GM19328 (cell line): ENCODE results near the gene ACSF2.

Experiments used
- ATAC-seq: cut with Tn5 transposase; IDR thresholded peaks from one replicate; pipeline ENCODE4 v1.9.1; 2021; ENCODE audit warnings: mild to moderate bottlenecking, moderate library complexity; ENCODE audit not compliant: unreplicated experiment

Gene ACSF2

DNA sequence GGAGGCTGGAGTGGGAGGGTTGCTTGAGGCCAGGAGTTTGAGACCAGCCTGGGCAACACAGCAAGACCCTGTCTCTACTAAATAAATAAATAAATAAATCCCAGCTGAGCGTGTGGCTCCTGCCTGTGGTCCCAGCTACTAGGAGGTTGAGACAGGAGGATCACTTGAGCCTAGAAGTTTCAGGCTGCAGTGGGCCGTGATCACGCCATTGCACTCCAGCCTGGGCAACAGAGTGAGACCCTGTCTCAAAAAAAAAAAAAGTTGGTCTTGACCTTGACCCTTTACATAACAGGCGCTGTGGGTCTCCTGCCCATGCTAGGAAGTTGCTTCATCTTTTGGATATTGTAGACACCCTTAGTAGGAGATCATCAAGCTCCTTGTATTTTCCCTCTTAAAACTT lies 11.4 kb downstream of the ACSF2 start:
- no peak for ATAC-seq

DNA sequence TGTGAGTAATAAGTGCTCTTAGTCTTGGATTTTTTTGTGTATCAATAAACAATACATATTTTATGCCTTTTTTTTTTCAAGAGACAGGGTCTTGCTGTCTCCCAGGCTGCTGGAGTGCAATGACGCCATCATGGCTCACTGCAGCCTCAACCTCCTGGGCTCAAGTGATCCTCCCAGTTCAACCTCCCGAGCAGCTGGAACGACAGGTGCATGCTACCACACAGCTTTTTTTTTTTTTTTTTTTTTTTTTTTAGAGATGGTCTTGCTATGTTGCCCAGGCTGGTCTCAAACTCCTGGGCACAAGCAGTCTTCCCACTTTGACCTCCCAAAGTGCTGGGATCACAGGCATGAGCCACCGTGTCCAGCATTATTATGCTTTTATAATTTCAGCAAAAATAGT lies 13.0 kb downstream of the ACSF2 start:
- no peak for ATAC-seq

DNA sequence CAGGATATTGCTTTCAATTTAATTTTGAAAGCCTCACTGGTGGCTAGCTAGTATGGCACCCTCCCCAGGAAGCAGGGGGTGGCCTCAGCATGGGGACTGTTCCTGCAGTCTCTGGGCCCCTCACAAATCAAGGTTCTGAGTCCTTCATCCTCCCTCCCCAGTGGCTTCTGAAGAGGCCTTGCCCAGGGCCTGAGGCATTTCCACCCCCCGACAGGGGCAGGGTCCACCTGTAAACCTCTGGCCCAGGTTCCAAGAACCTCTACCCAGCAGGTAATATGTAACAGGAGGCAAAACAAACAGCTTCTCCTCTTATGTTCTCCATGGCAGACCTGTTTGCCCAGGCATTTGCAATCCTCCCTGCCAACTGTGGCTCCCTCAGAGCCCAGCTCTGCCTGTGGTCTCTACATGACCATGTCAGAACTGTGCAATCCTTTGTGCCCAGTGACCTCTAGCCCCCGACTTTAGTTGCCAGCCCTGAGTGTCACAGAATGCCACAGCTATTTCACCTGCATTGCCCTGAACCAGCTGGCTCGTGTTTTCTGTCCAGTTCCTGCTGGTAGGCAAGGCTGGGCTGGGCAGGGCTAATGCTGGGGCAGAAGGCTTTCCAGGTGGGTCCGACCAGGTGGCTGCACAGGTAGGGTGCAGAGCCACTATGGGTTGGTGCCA lies 14.3 kb downstream of the ACSF2 start:
- no peak for ATAC-seq

DNA sequence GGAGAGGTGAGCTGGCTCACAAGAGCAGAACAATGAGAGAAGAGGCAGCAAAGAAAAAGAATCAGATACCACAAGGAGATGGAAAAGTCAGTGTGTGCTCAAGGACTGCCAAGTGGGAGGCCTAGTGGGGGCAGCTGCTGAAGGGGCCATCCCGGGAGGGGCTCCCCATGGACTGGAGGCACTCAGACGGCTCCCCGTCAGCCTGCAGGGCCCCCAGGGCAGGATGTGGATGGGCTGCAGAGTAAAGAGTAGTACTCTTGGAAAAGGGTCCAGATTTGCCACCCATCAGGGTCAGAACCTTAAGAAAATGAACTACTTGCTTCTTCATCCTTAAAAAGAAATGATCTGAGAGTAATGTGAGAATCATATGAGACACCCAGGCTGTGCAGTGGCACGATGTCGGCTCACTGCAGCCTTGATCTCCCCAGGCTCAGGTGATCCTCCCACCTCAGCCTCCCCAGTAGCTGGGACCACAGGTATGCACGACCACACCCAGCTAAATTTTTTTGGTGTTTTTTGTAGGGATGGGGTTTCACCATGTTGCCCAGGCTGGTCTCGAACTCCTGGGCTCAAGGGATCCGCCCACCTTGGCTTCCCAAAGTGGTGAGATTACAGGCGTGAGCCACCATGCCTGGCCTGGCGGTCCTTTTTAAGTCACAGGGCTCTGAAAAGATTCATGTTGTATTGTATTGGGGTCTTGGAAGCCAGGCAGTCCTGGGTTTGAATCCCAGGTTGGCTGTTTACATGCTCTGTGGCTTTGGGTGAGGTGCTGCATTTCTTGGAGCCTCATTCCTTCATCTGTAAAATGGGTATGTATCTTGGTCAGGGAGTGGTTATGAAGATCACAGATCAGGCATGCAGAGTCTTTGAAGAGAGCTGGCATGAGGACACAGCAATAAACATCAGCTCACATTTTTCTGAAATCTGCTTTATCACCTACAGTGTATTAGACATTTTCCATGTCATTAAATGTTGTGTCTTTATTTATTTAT lies 15.1 kb downstream of the ACSF2 start:
- no peak for ATAC-seq

DNA sequence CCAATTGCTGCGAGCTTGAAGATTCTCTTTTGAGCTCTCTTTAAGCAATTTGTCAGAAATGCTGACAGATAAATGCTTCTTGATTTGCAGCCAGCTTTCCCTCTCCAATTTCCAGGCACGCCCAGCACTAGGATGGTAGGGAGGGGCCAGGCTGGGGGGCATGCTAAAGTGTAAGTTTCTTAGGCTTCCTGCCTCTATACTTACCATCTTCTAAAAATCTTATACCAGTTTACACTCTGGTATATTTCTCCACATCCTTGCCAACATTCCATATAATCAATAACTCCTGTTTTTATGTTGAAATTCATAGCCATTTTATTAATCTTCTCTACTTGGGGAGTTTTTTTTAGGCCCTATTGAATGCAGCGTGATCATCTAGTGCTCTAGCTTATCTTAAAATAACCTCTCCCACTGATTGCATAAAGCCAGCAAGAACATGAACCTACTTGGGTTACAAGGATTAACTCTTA lies 17.5 kb downstream of the ACSF2 start:
- no peak for ATAC-seq

DNA sequence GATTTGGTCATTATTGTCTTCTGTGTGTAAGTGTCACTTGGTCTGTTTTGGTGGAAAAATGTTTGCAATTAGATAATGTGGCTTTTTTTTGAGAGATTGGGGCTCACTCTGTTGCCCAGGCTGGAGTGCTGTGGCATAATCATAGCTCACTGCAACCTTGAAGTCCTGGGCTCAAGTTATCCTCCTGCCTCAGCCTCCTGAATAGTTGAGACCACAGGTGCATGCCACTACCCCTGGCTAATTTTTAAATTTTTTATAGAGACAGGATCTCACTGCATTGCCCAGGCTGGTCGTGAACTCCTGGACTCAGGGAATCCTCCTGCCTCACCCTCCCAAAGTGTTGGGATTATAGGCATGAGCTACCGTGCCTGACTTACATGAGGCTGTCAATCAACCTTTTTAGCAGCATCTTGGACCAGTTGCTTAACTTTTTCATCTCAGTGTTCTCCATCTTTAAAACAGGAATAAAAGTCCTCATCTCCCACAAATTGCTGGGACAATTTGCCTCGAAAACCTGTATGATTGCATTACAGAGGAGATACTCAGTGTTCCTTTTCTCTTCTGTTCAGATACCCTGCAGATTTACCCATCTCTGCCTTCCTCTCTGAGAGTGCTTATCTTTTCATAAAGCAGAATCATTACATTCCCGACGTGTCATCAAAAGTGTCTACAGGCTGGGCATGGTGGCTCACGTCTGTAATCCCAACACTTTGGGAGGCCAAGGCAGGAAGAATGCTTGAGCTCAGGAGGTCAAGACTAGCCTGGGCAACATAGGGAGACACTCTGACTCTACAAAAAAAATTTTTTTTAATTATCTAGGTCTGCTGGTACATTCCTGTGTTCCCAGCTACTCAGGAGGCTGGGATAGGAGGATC lies 19.1 kb downstream of the ACSF2 start:
- ATAC-seq: no peak

DNA sequence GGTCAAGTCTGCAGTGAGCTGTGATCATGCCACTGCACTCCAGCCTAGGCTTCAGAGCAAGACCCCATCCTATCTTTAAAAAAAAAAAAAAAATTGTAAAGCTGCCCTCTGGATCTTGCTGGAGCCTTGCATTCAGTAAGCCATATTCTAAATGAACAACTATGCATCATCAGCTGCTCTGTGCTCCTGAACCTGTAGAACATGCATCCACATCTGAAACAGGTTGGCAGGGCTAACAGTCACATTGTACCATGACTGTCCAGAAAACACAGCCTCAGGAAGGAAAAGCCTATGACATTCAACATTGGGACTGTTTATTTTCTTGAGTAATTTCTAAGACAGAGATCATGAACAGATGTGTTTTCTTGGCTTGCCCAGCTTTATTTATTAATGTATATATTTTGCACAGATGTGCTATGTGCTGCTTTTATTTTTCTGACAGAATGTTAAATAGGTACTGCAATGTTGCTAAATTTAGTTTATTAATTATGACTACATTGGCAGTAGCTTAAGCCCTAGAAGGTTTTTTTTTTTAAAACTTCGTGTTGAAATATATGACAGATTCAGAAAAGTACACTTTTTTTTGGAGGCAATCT lies 19.8 kb downstream of the ACSF2 start:
- ATAC-seq: no peak

DNA sequence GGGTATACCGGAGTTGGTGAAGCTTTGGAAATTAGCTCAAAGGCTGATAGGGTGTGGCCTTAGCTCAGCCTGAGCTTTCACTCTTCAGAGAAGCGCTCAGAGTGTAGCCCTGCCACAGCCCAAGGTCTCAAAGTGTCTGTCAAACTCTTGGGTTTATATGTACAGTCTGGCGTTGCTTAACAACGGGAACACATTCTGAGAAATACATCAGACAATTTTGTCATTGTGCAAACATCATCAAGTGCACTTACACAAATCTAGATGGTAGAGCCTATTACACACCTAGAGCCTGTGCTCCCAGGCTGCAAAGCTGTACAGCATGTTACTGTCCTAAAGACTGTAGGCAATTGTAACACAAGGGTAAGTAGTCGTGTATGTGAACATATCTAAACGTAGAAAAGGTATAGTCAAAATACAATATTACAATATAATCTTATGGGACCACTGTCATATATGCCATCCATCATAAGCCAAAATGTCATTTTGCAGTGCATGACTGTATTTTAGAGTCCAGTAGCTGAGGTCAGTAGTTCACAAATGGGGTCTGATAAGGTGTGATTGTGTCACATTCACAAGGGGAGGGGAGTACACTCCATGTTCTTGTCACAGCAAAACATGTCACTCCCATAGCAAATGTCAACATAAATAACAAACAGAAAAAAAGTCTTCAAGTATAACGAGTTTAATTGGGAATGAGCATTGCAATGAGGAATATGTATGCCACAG lies 22.0 kb downstream of the ACSF2 start:
- no peak for ATAC-seq

DNA sequence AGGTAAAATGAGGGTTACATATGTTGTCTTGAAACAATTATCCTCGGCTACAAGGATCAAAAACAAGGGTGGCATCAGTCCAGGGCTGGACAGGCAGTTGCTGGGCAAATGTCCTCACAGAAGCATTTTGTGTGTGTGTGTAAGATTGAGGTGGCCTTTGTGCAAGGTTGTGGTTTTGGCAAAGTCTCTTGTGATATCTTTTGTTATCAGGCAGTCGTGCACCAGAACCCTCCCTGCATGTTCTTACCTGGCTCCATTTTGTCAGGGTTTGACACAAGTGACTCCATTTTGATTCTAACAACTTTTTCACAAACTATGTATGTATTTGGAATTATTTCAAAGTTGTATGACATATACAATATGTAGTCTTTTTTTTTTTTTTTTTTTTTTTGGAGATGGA lies 22.6 kb downstream of the ACSF2 start:
- ATAC-seq: no peak

DNA sequence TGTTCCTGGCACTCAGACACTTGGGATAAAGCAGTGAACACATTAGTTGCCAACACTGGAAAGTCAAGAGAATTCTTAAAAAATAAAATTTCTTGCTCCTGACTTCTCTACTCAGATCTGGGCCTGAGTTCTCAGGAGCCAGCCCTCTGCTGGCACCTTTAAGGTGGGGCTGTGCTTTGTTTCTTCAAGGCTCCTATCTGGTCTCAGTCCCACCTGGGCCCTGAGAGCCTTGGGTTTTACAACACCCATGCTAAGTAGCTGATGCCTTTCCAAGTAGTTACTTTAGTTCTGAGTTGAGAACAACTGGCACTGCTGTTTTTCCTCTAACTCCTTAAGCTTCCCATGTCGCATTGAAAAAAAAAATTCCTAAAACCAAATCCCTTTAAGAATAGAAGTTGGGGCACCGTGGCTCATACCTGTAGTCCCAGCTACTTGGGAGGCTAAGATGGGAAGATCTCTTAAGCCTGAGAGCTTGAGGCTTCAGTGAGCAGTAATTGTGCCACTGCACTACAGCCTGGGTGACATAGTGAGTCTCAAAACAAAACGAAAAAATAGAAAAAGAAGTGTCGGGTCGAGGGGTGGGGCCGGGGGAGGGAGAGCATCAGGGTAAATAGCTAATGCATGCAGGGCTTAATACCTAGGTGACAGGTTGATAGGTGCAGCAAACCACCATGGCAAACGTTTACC lies 26.1 kb downstream of the ACSF2 start:
- ATAC-seq: no peak

DNA sequence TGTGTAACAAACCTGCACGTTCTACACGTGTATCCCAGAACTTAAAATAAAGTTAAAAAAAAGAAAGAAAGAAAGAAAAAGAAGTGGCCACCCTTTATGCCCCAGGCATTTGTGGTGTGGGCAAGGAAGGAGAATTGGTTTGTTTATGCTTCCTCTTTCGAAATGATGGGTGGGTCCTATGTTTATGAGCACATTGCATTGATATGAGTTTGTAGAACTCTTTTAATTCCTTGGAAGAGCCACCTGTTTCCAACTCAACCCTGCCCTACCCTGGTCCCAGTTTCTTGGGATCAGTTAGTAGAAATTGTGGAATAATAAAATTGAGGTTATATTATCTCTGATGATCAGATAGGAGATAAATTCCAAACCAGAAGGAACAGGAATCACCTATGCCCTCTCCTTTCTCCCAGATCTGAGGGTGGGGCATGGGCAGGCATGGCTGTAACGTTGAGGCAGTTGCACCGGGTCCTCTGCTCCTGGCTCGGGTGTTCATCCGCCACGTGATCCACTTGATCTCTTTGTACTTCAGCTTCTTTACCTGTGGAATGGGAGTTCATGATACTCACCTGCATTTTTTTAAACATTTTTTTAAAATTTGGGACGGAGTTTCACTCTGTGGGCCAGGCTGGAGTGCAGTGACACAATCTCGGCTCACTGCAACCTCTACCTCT lies 26.7 kb downstream of the ACSF2 start:
- ATAC-seq: no peak

DNA sequence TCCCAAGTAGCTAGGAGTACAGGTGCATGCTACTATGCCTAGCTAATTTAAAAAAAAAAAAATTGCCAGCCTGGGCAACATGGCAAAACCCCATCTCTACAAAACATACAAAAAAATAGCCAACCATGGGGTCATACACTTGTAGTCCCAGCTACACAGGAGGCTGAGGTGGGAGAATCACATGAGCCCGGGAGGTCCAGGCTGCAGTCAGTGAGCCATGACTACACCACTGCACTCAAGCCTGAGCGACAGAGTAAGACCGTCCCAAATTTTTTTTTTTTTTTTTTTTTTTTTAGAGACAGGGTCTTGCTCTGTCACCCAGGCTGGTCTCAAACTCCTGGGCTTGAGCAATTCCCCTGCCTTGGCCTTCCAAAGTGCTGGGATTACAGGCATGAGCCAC lies 27.9 kb downstream of the ACSF2 start:
- ATAC-seq: no peak

DNA sequence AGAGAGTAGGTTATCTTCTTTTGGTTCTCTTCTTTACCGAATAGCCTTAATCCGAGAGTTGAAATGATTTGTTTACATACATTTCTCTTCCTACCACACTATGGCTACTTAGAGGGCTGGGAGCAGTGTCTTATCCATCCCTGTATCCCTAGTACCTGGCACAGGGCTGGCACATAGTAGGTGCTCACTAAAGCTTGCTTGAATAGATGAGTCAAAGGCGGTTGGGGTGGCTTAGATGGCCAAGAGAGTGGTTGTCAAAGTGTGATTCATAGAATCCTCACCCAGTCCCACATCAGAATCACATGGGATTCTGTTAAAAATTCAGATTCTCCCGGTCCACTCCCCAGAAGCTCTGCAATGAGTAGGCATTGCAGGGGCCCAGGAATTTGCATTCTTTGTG lies 31.6 kb downstream of the ACSF2 start:
- ATAC-seq: no peak

DNA sequence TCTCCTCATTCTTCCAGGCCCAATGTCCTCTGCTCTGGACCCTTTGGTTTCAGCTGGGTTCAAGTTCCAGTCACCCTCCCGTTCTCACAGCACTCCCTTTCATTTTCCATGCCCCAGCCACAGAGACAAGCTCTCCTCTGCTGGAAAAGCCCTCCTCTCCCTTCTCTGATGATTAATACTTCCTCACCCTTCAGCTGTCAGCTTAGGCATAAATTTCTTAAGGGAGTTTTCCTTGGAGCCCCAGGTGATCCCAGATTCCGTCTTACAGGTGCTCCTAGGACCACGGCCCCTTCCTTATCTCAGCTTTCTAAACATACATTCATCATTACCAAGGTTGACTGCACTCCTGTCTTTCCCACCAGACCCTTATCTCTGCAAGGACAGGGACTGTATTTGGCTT lies 32.3 kb downstream of the ACSF2 start:
- no peak for ATAC-seq

DNA sequence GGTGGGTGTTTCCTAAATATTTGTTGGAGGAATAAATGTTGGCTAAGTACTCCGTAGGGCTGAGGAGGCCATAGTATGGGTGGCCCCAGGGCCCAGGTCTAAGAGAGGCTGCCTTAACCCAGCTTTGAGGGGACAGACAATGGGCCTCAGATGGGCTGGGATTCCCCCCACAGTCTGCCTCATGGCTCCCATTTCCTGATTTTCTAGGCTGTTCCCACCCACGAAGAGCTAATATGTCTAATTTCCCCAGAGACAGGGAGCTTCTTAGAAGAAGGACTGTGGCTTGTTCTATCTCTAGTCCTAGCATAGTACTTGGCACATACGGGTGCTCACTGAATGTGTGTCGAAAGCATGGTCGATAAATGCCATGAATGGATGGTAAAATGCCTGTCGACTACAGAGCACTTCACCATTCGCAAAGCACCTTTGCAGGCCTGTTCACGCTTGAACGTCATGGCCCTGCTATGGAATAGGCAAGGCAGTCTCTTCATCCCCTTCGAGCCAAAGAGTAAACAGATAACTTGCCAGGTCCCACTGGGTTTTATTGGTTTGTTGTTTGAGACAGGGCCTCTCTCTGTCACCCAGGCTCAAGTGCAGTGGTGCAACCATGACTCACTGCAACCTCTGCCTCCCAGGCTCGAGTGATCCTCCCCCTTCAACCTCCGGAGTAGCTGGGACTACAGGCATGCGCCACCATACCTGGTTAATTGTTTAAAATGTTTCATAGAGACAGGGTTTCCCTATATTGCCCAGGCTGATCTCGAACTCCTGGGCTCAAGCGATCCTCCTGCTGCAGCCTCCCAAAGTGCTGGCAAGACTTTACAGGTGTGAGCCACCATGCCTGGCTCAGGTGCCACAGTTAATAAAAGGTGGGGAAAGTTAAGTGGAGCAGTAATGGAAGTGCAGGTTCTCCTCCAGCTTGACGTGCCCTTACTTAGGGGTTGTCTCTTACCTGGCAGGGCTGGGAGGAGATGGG lies 33.0 kb downstream of the ACSF2 start:
- no peak for ATAC-seq

DNA sequence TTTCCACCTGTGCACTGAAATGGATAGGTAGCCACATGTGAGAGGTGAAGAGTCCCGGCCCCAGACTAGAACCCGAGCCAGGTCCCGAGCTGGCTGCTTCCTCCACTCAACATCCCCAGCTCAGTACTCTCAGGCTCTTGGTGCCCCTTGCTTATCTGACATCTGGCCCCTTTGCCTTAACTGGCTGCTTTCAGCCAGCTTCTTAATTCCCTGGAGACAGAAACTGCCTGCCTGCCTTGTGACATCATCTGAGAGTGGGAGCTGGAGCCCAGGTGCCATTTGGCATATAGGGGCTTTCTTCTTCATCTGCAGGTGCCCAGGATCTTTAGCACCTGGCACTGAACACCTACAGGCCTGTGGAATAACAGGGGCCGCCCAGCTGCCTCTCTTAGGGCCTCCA lies 33.7 kb downstream of the ACSF2 start:
- ATAC-seq: no peak

DNA sequence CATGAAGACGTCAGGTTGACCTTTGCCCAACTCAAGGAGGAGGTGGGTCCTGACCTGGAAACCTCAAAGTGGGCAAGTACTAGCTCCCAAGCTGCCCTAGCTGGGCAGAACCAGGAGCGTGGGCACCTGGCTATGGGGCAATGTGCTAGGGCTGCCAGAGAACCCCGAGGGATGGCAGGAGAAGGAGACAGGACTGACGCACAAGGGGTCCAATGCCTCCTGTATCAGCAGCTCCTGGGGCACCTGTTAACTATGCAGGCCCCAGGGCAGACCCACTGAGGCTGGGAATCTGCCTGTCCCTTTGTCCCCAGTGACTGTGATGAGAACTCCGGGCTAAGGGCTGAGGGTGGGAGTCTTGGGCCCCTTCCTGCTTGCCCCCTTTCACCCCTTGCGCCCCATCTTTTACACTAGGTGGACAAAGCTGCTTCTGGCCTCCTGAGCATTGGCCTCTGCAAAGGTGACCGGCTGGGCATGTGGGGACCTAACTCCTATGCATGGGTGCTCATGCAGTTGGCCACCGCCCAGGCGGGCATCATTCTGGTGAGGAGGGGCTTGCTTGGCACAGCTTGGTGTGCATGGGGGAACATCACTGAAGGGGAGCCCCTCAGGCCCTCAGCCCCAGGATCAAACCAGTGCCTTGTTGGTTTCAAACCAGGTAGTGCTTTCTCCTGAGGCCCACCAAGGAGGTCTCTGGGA lies 35.0 kb downstream of the ACSF2 start:
- no peak for ATAC-seq
